ENCODE measurements around the gene FZD1.

The FZD1 gene

DNA sequence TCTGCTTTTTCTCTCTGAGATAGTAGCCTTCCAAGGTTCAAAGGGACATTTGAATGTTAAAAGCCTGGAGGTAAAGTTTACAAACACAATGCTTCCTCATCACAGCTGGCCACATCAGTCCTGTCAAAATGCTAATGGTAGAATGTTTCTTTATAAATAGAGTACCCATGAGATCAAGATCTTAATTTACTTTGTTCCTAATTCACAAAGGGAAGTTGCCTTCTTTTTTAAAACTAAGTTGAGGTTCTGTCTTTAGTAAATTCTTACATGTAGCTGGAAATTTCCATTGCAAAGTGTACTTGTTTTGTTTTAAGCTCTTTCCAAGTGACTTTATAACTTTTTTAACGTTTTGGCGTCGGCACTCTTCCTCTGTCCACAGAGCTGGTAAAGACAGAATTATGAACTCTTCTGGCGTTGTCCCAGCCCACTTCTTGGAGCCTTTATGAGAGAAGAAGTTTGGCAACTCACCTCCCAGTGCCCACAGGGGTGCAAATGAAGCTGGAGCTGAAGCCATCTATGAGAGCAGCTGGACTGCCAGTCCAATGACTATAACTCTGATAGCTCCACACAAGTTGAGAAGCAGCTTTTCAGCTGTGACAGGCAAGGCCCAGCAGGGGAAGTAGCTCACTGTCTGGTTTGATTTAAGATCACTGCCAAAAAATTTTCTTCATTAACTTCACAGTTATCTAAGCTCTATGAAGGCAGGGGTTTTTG is 23.3 kb downstream of the FZD1 start:
- Histone ChIP-seq H3K4me3 (ENCODE audit: low read depth, low read length) (no peak overlapping the region), H3K27ac (ENCODE audit: low read depth, low read length) (no peak overlapping the region), H3K4me1 (ENCODE audit: control insufficient read depth, insufficient read depth, low read length) (no peaks in the 10 kb centered on the region; the same call in 1 of the 2 replicates), H3K36me3 (ENCODE audit: control insufficient read depth, insufficient read depth, low read length) (no peaks in the 10 kb centered on the region), H3K9ac (ENCODE audit: low read length) (no peak overlapping the region), H3K9me3 (ENCODE audit: control insufficient read depth, insufficient read depth, low read depth, low read length) (no peaks in the 10 kb centered on the region), H3K27me3 (ENCODE audit: control insufficient read depth, insufficient read depth, low read length) (peaks cover 8% of the 10 kb centered on the region; the same call in 1 of the 2 replicates)

- Histone ChIP-seq H3K9ac (ENCODE audit: low read length) (no peak overlapping the region), H3K4me1 (ENCODE audit: control insufficient read depth, insufficient read depth, low read length) (no peaks in the 10 kb centered on the region; the same call in 1 of the 2 replicates), H3K36me3 (ENCODE audit: control insufficient read depth, insufficient read depth, low read length) (no peaks in the 10 kb centered on the region), H3K27me3 (ENCODE audit: control insufficient read depth, insufficient read depth, low read length) (peaks cover 8% of the 10 kb centered on the region; the same call in 1 of the 2 replicates), H3K9me3 (ENCODE audit: control insufficient read depth, insufficient read depth, low read depth, low read length) (no peaks in the 10 kb centered on the region), H3K4me3 (ENCODE audit: low read depth, low read length) (no peak overlapping the region), H3K27ac (ENCODE audit: low read depth, low read length) (no peak overlapping the region)
Measured at GRCh38 chr7:91288208-91288824, 24.1 kb downstream of the FZD1 start.

- Histone ChIP-seq H3K4me1 (ENCODE audit: control insufficient read depth, insufficient read depth, low read length) (no peaks in the 10 kb centered on the region; the same call in 1 of the 2 replicates), H3K4me3 (ENCODE audit: low read depth, low read length) (no peak overlapping the region), H3K27ac (ENCODE audit: low read depth, low read length) (no peak overlapping the region), H3K36me3 (ENCODE audit: control insufficient read depth, insufficient read depth, low read length) (no peaks in the 10 kb centered on the region), H3K9ac (ENCODE audit: low read length) (no peak overlapping the region), H3K9me3 (ENCODE audit: control insufficient read depth, insufficient read depth, low read depth, low read length) (no peaks in the 10 kb centered on the region), H3K27me3 (ENCODE audit: control insufficient read depth, insufficient read depth, low read length) (peaks cover 8% of the 10 kb centered on the region; the same call in 1 of the 2 replicates)
Measured at GRCh38 chr7:91289633-91290254, 25.5 kb downstream of the FZD1 start.

DNA sequence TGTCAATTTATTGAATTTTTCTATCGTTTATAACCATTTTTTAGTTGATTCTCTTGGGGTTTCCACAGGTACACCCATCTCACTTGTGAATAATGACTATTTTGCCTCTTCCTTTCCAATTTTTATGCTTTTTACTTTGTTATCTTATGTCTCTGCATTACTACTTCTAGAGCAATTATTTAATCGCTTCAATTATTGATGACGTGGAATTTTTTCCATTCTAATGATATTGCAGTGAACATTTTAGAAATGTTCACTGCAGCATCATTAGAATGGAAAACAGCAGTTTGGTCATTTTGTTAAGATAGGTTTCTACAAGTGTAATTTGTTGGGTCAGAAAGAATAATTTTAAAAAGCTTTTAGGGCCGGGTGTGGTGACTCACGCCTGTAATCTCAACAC is 27.1 kb downstream of the FZD1 start:
- Histone ChIP-seq H3K36me3 (ENCODE audit: control insufficient read depth, insufficient read depth, low read length) (no peaks in the 10 kb centered on the region), H3K27me3 (ENCODE audit: control insufficient read depth, insufficient read depth, low read length) (peaks cover under 1% of the 10 kb centered on the region; the same call in 1 of the 2 replicates), H3K4me3 (ENCODE audit: low read depth, low read length) (no peak overlapping the region), H3K4me1 (ENCODE audit: control insufficient read depth, insufficient read depth, low read length) (no peaks in the 10 kb centered on the region; the same call in 1 of the 2 replicates), H3K27ac (ENCODE audit: low read depth, low read length) (no peak overlapping the region), H3K9me3 (ENCODE audit: control insufficient read depth, insufficient read depth, low read depth, low read length) (no peaks in the 10 kb centered on the region), H3K9ac (ENCODE audit: low read length) (no peak overlapping the region)

DNA sequence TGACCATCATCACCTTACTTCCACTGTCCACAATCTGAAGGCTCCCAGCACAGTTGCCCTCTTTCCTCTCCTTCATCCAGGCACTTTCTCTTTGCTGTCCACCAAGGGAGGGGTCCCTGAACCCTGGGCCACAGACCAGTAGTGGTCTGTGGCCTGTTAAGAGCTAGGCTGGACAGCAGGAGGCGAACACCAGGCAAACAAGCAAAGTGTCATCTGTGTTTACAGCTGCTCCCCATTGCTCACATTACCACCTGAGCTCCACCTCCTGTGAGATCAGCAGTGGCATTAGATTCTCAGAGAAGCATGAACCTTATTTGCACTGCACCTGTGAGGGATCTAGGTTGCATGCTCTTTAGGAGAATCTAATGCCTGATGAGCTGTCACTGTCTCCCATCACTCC is 27.7 kb downstream of the FZD1 start:
- no peaks in the 10 kb centered on the region for H3K36me3 ChIP-seq (ENCODE audit: control insufficient read depth, insufficient read depth, low read length)

GRCh38 chr7:91292506-91292905 is 28.3 kb downstream of the FZD1 start:
- Histone ChIP-seq H3K4me1 (ENCODE audit: control insufficient read depth, insufficient read depth, low read length) (no peaks in the 10 kb centered on the region), H3K36me3 (ENCODE audit: control insufficient read depth, insufficient read depth, low read length) (no peaks in the 10 kb centered on the region), H3K9me3 (ENCODE audit: control insufficient read depth, insufficient read depth, low read depth, low read length) (peaks cover 5% of the 10 kb centered on the region; the same call in 1 of the 2 replicates), H3K27ac (ENCODE audit: low read depth, low read length) (no peak overlapping the region), H3K9ac (ENCODE audit: low read length) (no peak overlapping the region), H3K4me3 (ENCODE audit: low read depth, low read length) (no peak overlapping the region), H3K27me3 (ENCODE audit: control insufficient read depth, insufficient read depth, low read length) (no peaks in the 10 kb centered on the region)

More for the DNA sequence above, 27.7 kb downstream of the FZD1 start:
- no peak overlapping the region for H3K9ac ChIP-seq (ENCODE audit: low read length)
- no peak overlapping the region for H3K27ac ChIP-seq (ENCODE audit: low read depth, low read length)
- no peaks in the 10 kb centered on the region for H3K27me3 ChIP-seq (ENCODE audit: control insufficient read depth, insufficient read depth, low read length)
- no peak overlapping the region for H3K4me3 ChIP-seq (ENCODE audit: low read depth, low read length)
- no peaks in the 10 kb centered on the region; the same call in 1 of the 2 replicates for H3K4me1 ChIP-seq (ENCODE audit: control insufficient read depth, insufficient read depth, low read length)
- H3K9me3 ChIP-seq (ENCODE audit: control insufficient read depth, insufficient read depth, low read depth, low read length) = 0 out of 2 replicates have a peak, but pooled peaks cover under 1% of the 10 kb centered on the region

DNA sequence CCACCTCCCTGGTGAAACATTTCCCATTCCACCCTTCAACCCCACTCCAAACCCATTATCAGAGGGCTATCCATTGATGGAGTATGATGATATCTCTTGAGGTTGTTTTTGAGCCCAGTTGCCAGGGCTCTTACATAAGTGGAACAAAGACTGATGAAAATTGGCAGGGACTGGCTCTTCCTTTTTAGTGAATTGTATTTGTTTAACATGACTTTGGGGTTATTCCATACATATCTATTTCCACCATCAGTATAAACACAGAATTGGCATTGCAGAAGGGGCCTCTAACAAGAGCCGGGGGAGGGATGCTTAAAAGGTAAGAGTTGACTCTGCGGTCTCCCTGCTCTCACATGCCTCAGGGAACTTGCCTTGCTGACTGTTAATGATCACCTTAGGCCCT is 28.9 kb downstream of the FZD1 start:
- peaks cover 7% of the 10 kb centered on the region; the same call in 1 of the 2 replicates for H3K9me3 ChIP-seq (ENCODE audit: control insufficient read depth, insufficient read depth, low read depth, low read length)
- no peaks in the 10 kb centered on the region for H3K4me1 ChIP-seq (ENCODE audit: control insufficient read depth, insufficient read depth, low read length)
- H3K4me3 ChIP-seq (ENCODE audit: low read depth, low read length) = no peak overlapping the region
- H3K36me3 ChIP-seq (ENCODE audit: control insufficient read depth, insufficient read depth, low read length) = no peaks in the 10 kb centered on the region
- H3K9ac ChIP-seq (ENCODE audit: low read length) = no peak overlapping the region
- no peak overlapping the region for H3K27ac ChIP-seq (ENCODE audit: low read depth, low read length)
- H3K27me3 ChIP-seq (ENCODE audit: control insufficient read depth, insufficient read depth, low read length) = no peaks in the 10 kb centered on the region

DNA sequence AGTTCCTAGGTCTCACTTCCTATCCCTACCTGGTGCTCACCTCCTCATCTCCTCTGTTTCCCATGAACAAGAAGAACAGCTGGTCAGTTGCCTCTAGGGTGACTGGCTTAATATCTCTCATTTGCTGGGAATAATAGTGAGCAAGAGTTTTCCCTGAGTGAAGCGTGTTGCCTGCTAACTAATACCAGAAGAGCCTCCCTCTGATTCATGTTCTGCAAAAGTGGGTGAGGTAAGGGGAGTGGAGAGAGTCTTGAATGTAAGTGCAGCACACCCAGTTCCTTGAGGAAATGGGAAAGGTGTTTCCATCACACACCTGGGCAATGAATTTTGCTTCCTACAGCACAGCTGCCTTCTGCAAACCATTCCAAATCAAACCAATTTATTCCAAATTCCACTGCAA is 29.6 kb downstream of the FZD1 start:
- H3K4me3 ChIP-seq (ENCODE audit: low read depth, low read length) = no peak overlapping the region
- no peaks in the 10 kb centered on the region for H3K27me3 ChIP-seq (ENCODE audit: control insufficient read depth, insufficient read depth, low read length)
- no peaks in the 10 kb centered on the region for H3K36me3 ChIP-seq (ENCODE audit: control insufficient read depth, insufficient read depth, low read length)
- no peak overlapping the region for H3K9ac ChIP-seq (ENCODE audit: low read length)
- no peaks in the 10 kb centered on the region for H3K4me1 ChIP-seq (ENCODE audit: control insufficient read depth, insufficient read depth, low read length)
- H3K27ac ChIP-seq (ENCODE audit: low read depth, low read length) = no peak overlapping the region
- peaks cover 7% of the 10 kb centered on the region; the same call in 1 of the 2 replicates for H3K9me3 ChIP-seq (ENCODE audit: control insufficient read depth, insufficient read depth, low read depth, low read length)

GRCh38 chr7:91294639-91295220 is 30.5 kb downstream of the FZD1 start:
- H3K4me1 ChIP-seq (ENCODE audit: control insufficient read depth, insufficient read depth, low read length) = no peaks in the 10 kb centered on the region
- no peak overlapping the region for H3K27ac ChIP-seq (ENCODE audit: low read depth, low read length)
- no peak overlapping the region for H3K9ac ChIP-seq (ENCODE audit: low read length)
- no peaks in the 10 kb centered on the region for H3K27me3 ChIP-seq (ENCODE audit: control insufficient read depth, insufficient read depth, low read length)
- H3K4me3 ChIP-seq (ENCODE audit: low read depth, low read length) = no peak overlapping the region
- no peaks in the 10 kb centered on the region for H3K36me3 ChIP-seq (ENCODE audit: control insufficient read depth, insufficient read depth, low read length)
- peaks cover 7% of the 10 kb centered on the region; the same call in 1 of the 2 replicates for H3K9me3 ChIP-seq (ENCODE audit: control insufficient read depth, insufficient read depth, low read depth, low read length)

DNA sequence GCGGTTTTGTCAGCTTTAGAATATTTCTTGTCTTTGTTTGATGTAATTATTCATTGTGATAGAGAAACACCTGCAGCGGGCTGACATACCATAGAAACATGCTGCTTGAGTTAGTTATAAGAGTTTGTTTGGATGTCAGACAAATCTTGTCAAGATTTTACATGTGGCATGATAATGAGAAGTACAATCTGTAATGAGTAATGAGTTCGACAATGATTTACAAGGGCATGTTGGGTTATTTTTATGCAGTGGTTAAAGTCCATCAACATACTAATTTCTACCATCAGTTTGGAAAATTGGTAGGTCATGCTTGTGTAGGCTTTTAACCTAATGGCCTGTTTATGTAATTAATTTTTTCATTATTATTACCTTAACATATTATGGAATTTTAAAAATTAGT is 31.3 kb downstream of the FZD1 start:
- Histone ChIP-seq H3K9ac (ENCODE audit: low read length) (no peak overlapping the region), H3K27me3 (ENCODE audit: control insufficient read depth, insufficient read depth, low read length) (no peaks in the 10 kb centered on the region), H3K9me3 (ENCODE audit: control insufficient read depth, insufficient read depth, low read depth, low read length) (peaks cover 7% of the 10 kb centered on the region; the same call in 1 of the 2 replicates), H3K36me3 (ENCODE audit: control insufficient read depth, insufficient read depth, low read length) (no peaks in the 10 kb centered on the region), H3K27ac (ENCODE audit: low read depth, low read length) (no peak overlapping the region), H3K4me3 (ENCODE audit: low read depth, low read length) (no peak overlapping the region), H3K4me1 (ENCODE audit: control insufficient read depth, insufficient read depth, low read length) (no peaks in the 10 kb centered on the region)

Measured in HUES6 (cell line).